ENCODE measurements around the gene PYGM. TPM values are rescaled to one million over a fixed set of nuclear protein-coding genes. Genes with fewer than 3 reads are reported as not detected.
A peak's percentile ranks its signal among the peaks of the same experiment; 100 is the strongest.

PYGM gene
- total and polyA plus RNA-seq, 9 donors, result 0.24 to 12.0 (median 3.1) TPM

GRCh38 chr11:64792482-64792881 is 32.7 kb upstream of the PYGM start:
- Histone ChIP-seq H3K4me3 (no peak overlapping the region), H3K27me3 (no peaks in the 10 kb centered on the region), H3K9me3 (no peaks in the 10 kb centered on the region), H3K27ac (no peak overlapping the region), H3K36me3 (no peaks in the 10 kb centered on the region), H3K4me1 (ENCODE audit: insufficient read depth) (no peaks in the 10 kb centered on the region)
- WGBS, 3 donors, result 87 to 94% (median 88%) methylated on average over 4 of the region's 4 CpGs
- DNase-seq, result no peak
- TF ChIP-seq POLR2A (IDR thresholded peaks at IDR 0.05) (no peak), CTCF (IDR thresholded peaks at IDR 0.05) (no peak), EP300 (IDR thresholded peaks at IDR 0.05) (no peak)
- intact Hi-C loops (cut with DNase I), result no loop called here

- Histone ChIP-seq H3K36me3 (no peaks in the 10 kb centered on the region), H3K27me3 (no peaks in the 10 kb centered on the region), H3K9me3 (no peaks in the 10 kb centered on the region), H3K4me3 (no peak overlapping the region), H3K27ac (no peak overlapping the region), H3K4me1 (ENCODE audit: insufficient read depth) (no peaks in the 10 kb centered on the region)
- peak in 3 of 5 donors; percentile 11 to 36 (median 27) for DNase-seq
- intact Hi-C loops (cut with DNase I), result no loop called here
- no peak for TF ChIP-seq EP300 (IDR thresholded peaks at IDR 0.05)
- TF ChIP-seq CTCF (IDR thresholded peaks at IDR 0.05), result no peak
- TF ChIP-seq POLR2A (IDR thresholded peaks at IDR 0.05), result no peak
- 86 to 90% (median 88%) methylated on average over 11 to 14 of the region's 14 CpGs for WGBS, 3 donors
These were observed 32.1 kb upstream of the PYGM start for GRCh38 chr11:64791781-64792291.

- H3K9me3 ChIP-seq, result no peaks in the 10 kb centered on the region
- intact Hi-C loops (cut with DNase I), result no loop called here
- peak in 2 of 5 donors; percentile 10 to 16 for DNase-seq
- no peak for TF ChIP-seq EP300 (IDR thresholded peaks at IDR 0.05)
- no peak for TF ChIP-seq POLR2A (IDR thresholded peaks at IDR 0.05)
- TF ChIP-seq CTCF (IDR thresholded peaks at IDR 0.05), result no peak
- no peaks in the 10 kb centered on the region for H3K27me3 ChIP-seq
- H3K27ac ChIP-seq, result no peak overlapping the region
- no peak overlapping the region for H3K4me3 ChIP-seq
- WGBS, 3 donors, result 87 to 91% (median 90%) methylated on average over 22 to 25 of the region's 25 CpGs
- H3K4me1 ChIP-seq (ENCODE audit: insufficient read depth), result no peaks in the 10 kb centered on the region
- no peaks in the 10 kb centered on the region for H3K36me3 ChIP-seq
These were observed 30.7 kb upstream of the PYGM start for GRCh38 chr11:64790205-64791095.

GRCh38 chr11:64789331-64790204 is 29.8 kb upstream of the PYGM start:
- intact Hi-C loops (cut with DNase I), result no loop called here
- Histone ChIP-seq H3K4me1 (ENCODE audit: insufficient read depth) (no peaks in the 10 kb centered on the region), H3K4me3 (no peak overlapping the region), H3K9me3 (no peaks in the 10 kb centered on the region), H3K27ac (no peak overlapping the region), H3K27me3 (no peaks in the 10 kb centered on the region), H3K36me3 (no peaks in the 10 kb centered on the region)
- WGBS, 3 donors, result 84 to 90% (median 86%) methylated on average over 15 of the region's 15 CpGs
- TF ChIP-seq POLR2A (IDR thresholded peaks at IDR 0.05) (no peak), CTCF (IDR thresholded peaks at IDR 0.05) (no peak), EP300 (IDR thresholded peaks at IDR 0.05) (no peak)
- peak in 3 of 5 donors; percentile 12 to 25 (median 19) for DNase-seq
